HEK293 (cell line): Measurements from ENCODE around the gene MXRA8.

Experiments used
- BCL11A ChIP-seq: fragments of 450-650 bp; formaldehyde crosslinking; IDR thresholded peaks from 2 replicates; pipeline ENCODE4 v1.5.1; 2016; ENCODE audit warnings: low read depth, missing biosample characterization, missing genetic modification characterization
- BCL11B ChIP-seq: fragments of 450-650 bp; formaldehyde crosslinking; IDR thresholded peaks from 2 replicates; pipeline ENCODE4 v1.5.1; 2016; ENCODE audit warnings: low read depth, missing biosample characterization, missing genetic modification characterization
- GLI2 ChIP-seq: fragments of 450-650 bp; formaldehyde crosslinking; IDR thresholded peaks from 2 replicates; pipeline ENCODE4; 2017; ENCODE audit warnings: missing biosample characterization, missing genetic modification characterization, low read depth, borderline replicate concordance
- IKZF3 ChIP-seq: fragments of 450-650 bp; IDR thresholded peaks from 2 replicates; pipeline ENCODE4 v1.5.0; 2018; ENCODE audit warnings: missing biosample characterization, mild to moderate bottlenecking, missing genetic modification characterization, moderate library complexity
- OSR2 ChIP-seq: fragments of 450-650 bp; formaldehyde crosslinking; IDR thresholded peaks from 2 replicates; pipeline ENCODE4 v1.5.1; 2016; ENCODE audit warnings: missing biosample characterization, missing genetic modification characterization
- PRDM1 ChIP-seq: fragments of 450-650 bp; formaldehyde crosslinking; IDR thresholded peaks from 2 replicates; pipeline ENCODE4; 2016; ENCODE audit warnings: missing biosample characterization, missing genetic modification characterization
- SALL2 ChIP-seq: fragments of 450-650 bp; formaldehyde crosslinking; IDR thresholded peaks from 2 replicates; pipeline ENCODE4 v1.5.0; 2017; ENCODE audit warnings: missing biosample characterization, mild to moderate bottlenecking, missing genetic modification characterization, borderline replicate concordance
- SP2 ChIP-seq: fragments of 450-650 bp; formaldehyde crosslinking; IDR thresholded peaks from 2 replicates; pipeline ENCODE4 v1.5.1; 2016; ENCODE audit warnings: missing biosample characterization, missing genetic modification characterization
- SP7 ChIP-seq: fragments of 450-650 bp; formaldehyde crosslinking; IDR thresholded peaks from 2 replicates; pipeline ENCODE4 v1.5.1; 2016; ENCODE audit warnings: missing biosample characterization, missing genetic modification characterization
- ZBTB17 ChIP-seq: fragments of 450-650 bp; formaldehyde crosslinking; IDR thresholded peaks from 2 replicates; pipeline ENCODE4 v1.5.1; 2016; ENCODE audit warnings: missing biosample characterization, missing genetic modification characterization
- ZBTB21 ChIP-seq: fragments of 450-650 bp; formaldehyde crosslinking; IDR thresholded peaks from 2 replicates; pipeline ENCODE4 v1.5.1; 2017; ENCODE audit warnings: missing biosample characterization, missing genetic modification characterization
- ZFHX2 ChIP-seq: fragments of 450-650 bp; formaldehyde crosslinking; conservative IDR thresholded peaks from 2 replicates; pipeline ENCODE4 v1.5.1; 2016; ENCODE audit warnings: missing biosample characterization, missing genetic modification characterization
- ZNF211 ChIP-seq: fragments of 450-650 bp; formaldehyde crosslinking; IDR thresholded peaks from 2 replicates; pipeline ENCODE4 v1.5.1; 2016; ENCODE audit warnings: low read depth, missing biosample characterization, missing genetic modification characterization
- ZNF214 ChIP-seq: fragments of 450-650 bp; formaldehyde crosslinking; IDR thresholded peaks from 2 replicates; pipeline ENCODE4 v1.5.1; 2017; ENCODE audit warnings: missing biosample characterization, mild to moderate bottlenecking, missing genetic modification characterization, borderline replicate concordance
- ZNF23 ChIP-seq: fragments of 450-650 bp; formaldehyde crosslinking; IDR thresholded peaks from 2 replicates; pipeline ENCODE4 v1.5.1; 2016; ENCODE audit warnings: missing biosample characterization, missing genetic modification characterization, borderline replicate concordance
- ZNF292 ChIP-seq: fragments of 450-650 bp; formaldehyde crosslinking; IDR thresholded peaks from 2 replicates; pipeline ENCODE4 v1.5.1; 2016; ENCODE audit warnings: low read depth, missing biosample characterization, missing genetic modification characterization, borderline replicate concordance
- ZNF341 ChIP-seq: fragments of 450-650 bp; formaldehyde crosslinking; IDR thresholded peaks from 2 replicates; pipeline ENCODE4; 2016; ENCODE audit warnings: low read depth, missing biosample characterization, missing genetic modification characterization
- ZNF391 ChIP-seq: fragments of 450-650 bp; formaldehyde crosslinking; IDR thresholded peaks from 2 replicates; pipeline ENCODE4 v1.5.1; 2016; ENCODE audit warnings: low read depth, missing biosample characterization, missing genetic modification characterization, borderline replicate concordance
- ZNF629 ChIP-seq: fragments of 450-650 bp; formaldehyde crosslinking; IDR thresholded peaks from 2 replicates; pipeline ENCODE4 v1.5.1; 2017; ENCODE audit warnings: missing biosample characterization, missing genetic modification characterization
- ZNF664 ChIP-seq: fragments of 450-650 bp; formaldehyde crosslinking; IDR thresholded peaks from 2 replicates; pipeline ENCODE4 v1.5.1; 2016; ENCODE audit warnings: missing biosample characterization, missing genetic modification characterization
- ZNF701 ChIP-seq: fragments of 450-650 bp; formaldehyde crosslinking; IDR thresholded peaks from 2 replicates; pipeline ENCODE4 v1.5.1; 2016; ENCODE audit warnings: missing biosample characterization, missing genetic modification characterization
- ZNF747 ChIP-seq: fragments of 450-650 bp; formaldehyde crosslinking; IDR thresholded peaks from 2 replicates; pipeline ENCODE4 v1.5.1; 2016; ENCODE audit warnings: missing biosample characterization, missing genetic modification characterization
- ZNF777 ChIP-seq: fragments of 450-650 bp; formaldehyde crosslinking; IDR thresholded peaks from 2 replicates; pipeline ENCODE4 v1.5.1; 2017; ENCODE audit warnings: missing biosample characterization, missing genetic modification characterization, borderline replicate concordance
- TF ChIP-seq, protein P1 (sequence below): fragments of 450-650 bp; formaldehyde crosslinking; IDR thresholded peaks from 2 replicates; pipeline ENCODE4 v1.5.1; 2016; ENCODE audit warnings: missing biosample characterization, missing genetic modification characterization, borderline replicate concordance
- TF ChIP-seq, protein P2 (sequence below): fragments of 450-650 bp; formaldehyde crosslinking; IDR thresholded peaks from 2 replicates; pipeline ENCODE4 v1.5.1; 2016; ENCODE audit warnings: missing biosample characterization, missing genetic modification characterization
- TF ChIP-seq, protein P3 (sequence below): fragments of 450-650 bp; formaldehyde crosslinking; IDR thresholded peaks from 2 replicates; pipeline ENCODE4 v1.5.1; 2016; ENCODE audit warnings: missing biosample characterization, missing genetic modification characterization
- TF ChIP-seq, protein P4 (sequence below): fragments of 450-650 bp; formaldehyde crosslinking; IDR thresholded peaks from 2 replicates; pipeline ENCODE4 v1.5.1; 2017; ENCODE audit warnings: missing biosample characterization, missing genetic modification characterization

Gene MXRA8

DNA sequence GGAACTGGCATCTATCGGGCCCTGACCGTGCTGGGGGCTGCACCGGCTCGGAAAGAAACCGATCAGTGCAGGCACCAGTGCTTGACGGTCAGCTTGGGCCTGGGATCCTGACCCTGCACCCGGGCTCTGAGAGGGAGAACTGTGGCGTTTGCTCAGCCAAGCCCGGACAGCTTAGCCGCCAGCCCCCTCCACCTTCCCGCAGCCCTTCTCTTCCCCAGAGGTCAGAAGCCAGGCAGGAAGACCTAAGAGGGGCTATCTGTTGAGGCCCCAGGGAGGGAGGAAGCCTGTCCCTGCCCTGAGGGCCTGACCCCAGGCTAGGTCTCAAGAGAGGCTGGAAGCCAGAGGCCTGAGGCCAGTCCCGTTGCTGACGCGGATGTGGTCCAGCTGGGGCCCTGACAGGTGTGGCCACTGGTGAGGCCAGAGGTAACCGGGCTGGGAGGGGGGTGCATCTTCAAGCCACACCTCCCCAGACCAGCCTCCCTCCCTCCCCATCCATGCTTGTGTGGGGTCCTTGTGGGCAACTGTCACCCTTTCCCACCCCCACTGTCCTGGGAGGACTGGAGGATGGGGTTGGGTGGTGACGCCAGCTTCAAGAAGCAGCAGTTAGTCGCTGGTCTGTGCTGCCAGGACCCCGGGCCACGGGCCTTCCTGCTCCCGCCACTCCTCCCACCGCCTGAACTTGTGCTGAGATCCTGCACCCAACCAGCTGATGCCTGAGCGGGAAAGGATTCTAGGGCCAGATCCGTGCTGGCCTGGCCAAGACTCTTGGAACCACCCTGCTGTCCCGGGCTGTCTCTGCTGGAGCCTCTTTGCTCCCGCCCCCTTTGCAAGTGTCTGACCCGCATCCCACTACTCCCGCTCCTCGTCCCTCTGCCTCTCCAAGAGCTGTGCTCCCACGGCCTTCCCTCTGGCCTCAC lies 6.6 kb downstream of the MXRA8 start (continued):
- TF ChIP-seq, protein P1, sequence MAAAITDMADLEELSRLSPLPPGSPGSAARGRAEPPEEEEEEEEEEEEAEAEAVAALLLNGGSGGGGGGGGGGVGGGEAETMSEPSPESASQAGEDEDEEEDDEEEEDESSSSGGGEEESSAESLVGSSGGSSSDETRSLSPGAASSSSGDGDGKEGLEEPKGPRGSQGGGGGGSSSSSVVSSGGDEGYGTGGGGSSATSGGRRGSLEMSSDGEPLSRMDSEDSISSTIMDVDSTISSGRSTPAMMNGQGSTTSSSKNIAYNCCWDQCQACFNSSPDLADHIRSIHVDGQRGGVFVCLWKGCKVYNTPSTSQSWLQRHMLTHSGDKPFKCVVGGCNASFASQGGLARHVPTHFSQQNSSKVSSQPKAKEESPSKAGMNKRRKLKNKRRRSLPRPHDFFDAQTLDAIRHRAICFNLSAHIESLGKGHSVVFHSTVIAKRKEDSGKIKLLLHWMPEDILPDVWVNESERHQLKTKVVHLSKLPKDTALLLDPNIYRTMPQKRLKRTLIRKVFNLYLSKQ (tag by site-specific recombination) = no peak
- TF ChIP-seq SP7 (tag by site-specific recombination) = peak; percentile 19; the same call in 1 of the 2 replicates
- TF ChIP-seq ZNF391 (tag by site-specific recombination) = no peak
- TF ChIP-seq ZNF292 (tag by site-specific recombination) = no peak
- TF ChIP-seq ZNF23 (tag by site-specific recombination) = no peak
- no peak for TF ChIP-seq GLI2 (tag by site-specific recombination)
- no peak for TF ChIP-seq ZBTB21 (tag by site-specific recombination)
- no peak for TF ChIP-seq ZNF664 (tag by site-specific recombination)
- peak; percentile 97 for TF ChIP-seq ZNF341 (tag by site-specific recombination)
- TF ChIP-seq ZNF701 (tag by site-specific recombination) = no peak
- TF ChIP-seq, protein P2, sequence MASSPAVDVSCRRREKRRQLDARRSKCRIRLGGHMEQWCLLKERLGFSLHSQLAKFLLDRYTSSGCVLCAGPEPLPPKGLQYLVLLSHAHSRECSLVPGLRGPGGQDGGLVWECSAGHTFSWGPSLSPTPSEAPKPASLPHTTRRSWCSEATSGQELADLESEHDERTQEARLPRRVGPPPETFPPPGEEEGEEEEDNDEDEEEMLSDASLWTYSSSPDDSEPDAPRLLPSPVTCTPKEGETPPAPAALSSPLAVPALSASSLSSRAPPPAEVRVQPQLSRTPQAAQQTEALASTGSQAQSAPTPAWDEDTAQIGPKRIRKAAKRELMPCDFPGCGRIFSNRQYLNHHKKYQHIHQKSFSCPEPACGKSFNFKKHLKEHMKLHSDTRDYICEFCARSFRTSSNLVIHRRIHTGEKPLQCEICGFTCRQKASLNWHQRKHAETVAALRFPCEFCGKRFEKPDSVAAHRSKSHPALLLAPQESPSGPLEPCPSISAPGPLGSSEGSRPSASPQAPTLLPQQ (tag by site-specific recombination) = no peak
- TF ChIP-seq, protein P3, sequence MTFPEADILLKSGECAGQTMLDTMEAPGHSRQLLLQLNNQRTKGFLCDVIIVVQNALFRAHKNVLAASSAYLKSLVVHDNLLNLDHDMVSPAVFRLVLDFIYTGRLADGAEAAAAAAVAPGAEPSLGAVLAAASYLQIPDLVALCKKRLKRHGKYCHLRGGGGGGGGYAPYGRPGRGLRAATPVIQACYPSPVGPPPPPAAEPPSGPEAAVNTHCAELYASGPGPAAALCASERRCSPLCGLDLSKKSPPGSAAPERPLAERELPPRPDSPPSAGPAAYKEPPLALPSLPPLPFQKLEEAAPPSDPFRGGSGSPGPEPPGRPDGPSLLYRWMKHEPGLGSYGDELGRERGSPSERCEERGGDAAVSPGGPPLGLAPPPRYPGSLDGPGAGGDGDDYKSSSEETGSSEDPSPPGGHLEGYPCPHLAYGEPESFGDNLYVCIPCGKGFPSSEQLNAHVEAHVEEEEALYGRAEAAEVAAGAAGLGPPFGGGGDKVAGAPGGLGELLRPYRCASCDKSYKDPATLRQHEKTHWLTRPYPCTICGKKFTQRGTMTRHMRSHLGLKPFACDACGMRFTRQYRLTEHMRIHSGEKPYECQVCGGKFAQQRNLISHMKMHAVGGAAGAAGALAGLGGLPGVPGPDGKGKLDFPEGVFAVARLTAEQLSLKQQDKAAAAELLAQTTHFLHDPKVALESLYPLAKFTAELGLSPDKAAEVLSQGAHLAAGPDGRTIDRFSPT (tag by site-specific recombination) = peak; percentile 53; the same call in 1 of the 2 replicates
- no peak for TF ChIP-seq OSR2 (tag by site-specific recombination)
- TF ChIP-seq ZFHX2 (tag by site-specific recombination) = peak; percentile 32; the same call in 1 of the 2 replicates
- TF ChIP-seq ZBTB17 (tag by site-specific recombination) = peak; percentile 73
- 0 out of 2 replicates have a peak, but pooled peaks have one; percentile 11 for TF ChIP-seq ZNF629
- TF ChIP-seq, protein P4, sequence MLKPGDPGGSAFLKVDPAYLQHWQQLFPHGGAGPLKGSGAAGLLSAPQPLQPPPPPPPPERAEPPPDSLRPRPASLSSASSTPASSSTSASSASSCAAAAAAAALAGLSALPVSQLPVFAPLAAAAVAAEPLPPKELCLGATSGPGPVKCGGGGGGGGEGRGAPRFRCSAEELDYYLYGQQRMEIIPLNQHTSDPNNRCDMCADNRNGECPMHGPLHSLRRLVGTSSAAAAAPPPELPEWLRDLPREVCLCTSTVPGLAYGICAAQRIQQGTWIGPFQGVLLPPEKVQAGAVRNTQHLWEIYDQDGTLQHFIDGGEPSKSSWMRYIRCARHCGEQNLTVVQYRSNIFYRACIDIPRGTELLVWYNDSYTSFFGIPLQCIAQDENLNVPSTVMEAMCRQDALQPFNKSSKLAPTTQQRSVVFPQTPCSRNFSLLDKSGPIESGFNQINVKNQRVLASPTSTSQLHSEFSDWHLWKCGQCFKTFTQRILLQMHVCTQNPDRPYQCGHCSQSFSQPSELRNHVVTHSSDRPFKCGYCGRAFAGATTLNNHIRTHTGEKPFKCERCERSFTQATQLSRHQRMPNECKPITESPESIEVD (tag by site-specific recombination) = no peak
- TF ChIP-seq ZNF211 (tag by site-specific recombination) = no peak
- no peak for TF ChIP-seq ZNF777
- peak; percentile 47; the same call in 1 of the 2 replicates for TF ChIP-seq BCL11A (tag by site-specific recombination)
- TF ChIP-seq SALL2 (tag by site-specific recombination) = no peak
- TF ChIP-seq ZNF747 = no peak
- no peak for TF ChIP-seq PRDM1
- TF ChIP-seq SP2 (tag by site-specific recombination) = peak; percentile 66
- no peak for TF ChIP-seq ZNF214 (tag by site-specific recombination)
- peak; percentile 73 for TF ChIP-seq BCL11B (tag by site-specific recombination)
- TF ChIP-seq IKZF3 (tag by site-specific recombination) = 0 out of 2 replicates have a peak, but pooled peaks have one; percentile 22
